Vagina (tissue), 2 donors: Measurements from ENCODE around the gene SLC30A3.

Source experiments
- CTCF ChIP-seq, 3 experiments: fragments of 450-650 bp in 2 of 3; fragments of 200-600 bp in 1 of 3; sonication (generic) in 1 of 3; IDR thresholded peaks; one replicate each; pipeline ENCODE4 v1.5.1; 2017 to 2019; ENCODE audit warnings: antibody characterized with exemption in 3 of 3, mild to moderate bottlenecking in 2 of 3, moderate library complexity in 2 of 3
- POLR2A ChIP-seq, 2 donors: fragments of 450-650 bp; IDR thresholded peaks; one replicate each; pipeline ENCODE4 v1.6.1; 2017; ENCODE audit warnings: antibody characterized with exemption in 2 of 2, mild to moderate bottlenecking in 2 of 2, moderate library complexity in 2 of 2
- POLR2AphosphoS5 ChIP-seq, 2 donors: sonication (generic); formaldehyde crosslinking; IDR thresholded peaks; one replicate each; pipeline ENCODE4 v1.9.0; 2017; ENCODE audit warnings: antibody characterized with exemption in 2 of 2, mild to moderate bottlenecking in 2 of 2, low read depth in 1 of 2; ENCODE audit not compliant: insufficient read depth in 1 of 2

- TF ChIP-seq CTCF (IDR thresholded peaks at IDR 0.05) (no peak), POLR2A (IDR thresholded peaks at IDR 0.05) (no peak), POLR2AphosphoS5 (IDR thresholded peaks at IDR 0.05; ENCODE audit: insufficient read depth in 1 of 2, low read depth in 1 of 2) (no peak)
Observed at GRCh38 chr2:27218614-27219013, 44.2 kb downstream of the SLC30A3 start.
